Psoas muscle (tissue), 8 donors: Measurements from ENCODE around the gene SPATS2L. TPM values are rescaled to one million over a fixed set of nuclear protein-coding genes. Genes with fewer than 3 reads are reported as not detected.

ENCODE experiments used
- ATAC-seq, 4 donors: fragments of 200-7000 bp; cut with Tn5 transposase; one replicate each; pipeline ENCODE4 v1.9.1; 2020; ENCODE audit warnings: moderate library complexity in 3 of 4, mild to moderate bottlenecking in 2 of 4
- DNase-seq, 2 donors: peaks; one replicate each; pipeline ENCODE4 v3.0.0-alpha.2; 2020
- H3K27ac ChIP-seq: fragments of 200-600 bp; one replicate; pipeline ENCODE4 v1.8.0; 2022
- H3K27me3 ChIP-seq, 3 donors: fragments of 200-600 bp in 1 of 3; one replicate each; pipeline versions ENCODE4 v1.6.1 to v1.8.0; 2013 to 2022; ENCODE audit warnings: low read length in 2 of 3, mild to moderate bottlenecking in 2 of 3, moderate library complexity in 1 of 3; ENCODE audit not compliant: insufficient read depth in 3 of 3
- H3K36me3 ChIP-seq, 2 donors: fragments of 200-600 bp in 1 of 2; one replicate each; pipeline versions ENCODE4 v1.6.1 to v1.8.0; 2013 to 2022; ENCODE audit warnings: low read depth in 1 of 2, mild to moderate bottlenecking in 1 of 2, moderate library complexity in 1 of 2; ENCODE audit not compliant: insufficient read depth in 1 of 2
- H3K4me1 ChIP-seq: fragments of 200-600 bp; one replicate; pipeline ENCODE4 v1.8.0; 2022
- H3K4me3 ChIP-seq: fragments of 200-600 bp; one replicate; pipeline ENCODE4 v1.8.0; 2022; ENCODE audit warnings: mild to moderate bottlenecking
- H3K9me3 ChIP-seq: fragments of 200-600 bp; one replicate; pipeline ENCODE4 v1.8.0; 2022
- WGBS, 3 donors: extraction: QIAGEN DNeasy Blood & Tissue Kit; methylation state at CpG; one replicate each; pipeline versions ENCODE4 v1.1.6 to v1.1.7; 2013; 5-methylcytosine and 5-hydroxymethylcytosine counted together
- intact Hi-C, 2 donors: fragments of 100-400 bp; cut with DNase I; formaldehyde crosslinking; loops; one replicate each; pipeline versions ENCODE4 v1.11.0 to v1.14.2; 2022
- polyA plus RNA-seq, 3 donors: library from polyadenylated mRNA; stranded (reverse); fragments of 200-250 nt; gene quantifications; one replicate each; pipeline ENCODE4 v1.2.3, GENCODE V29; 2013
- total RNA-seq, 4 donors: library from RNA; stranded (reverse); fragmentation: NEBNext Ultra II Directional in 2 of 4; extraction: Animal tissue kit (Norgen Biotek cat#: 25700) in 2 of 4; gene quantifications; one replicate each; pipeline versions ENCODE4 v1.2.1 to v1.2.4, GENCODE V29; 2021 to 2023
- TF ChIP-seq, protein P1 (sequence below): fragments of 200-600 bp; IDR thresholded peaks from one replicate; pipeline ENCODE4 v1.8.0; 2022; ENCODE audit warnings: antibody characterized with exemption
- donor health status: healthy with polysubstance abuse.
- donor health status: DM: no; HTN: no; CAD: no; lungs with moderate emphysema.
- donor health status: Bipolar disorder and iron deficiency.
- donor health status: healthy.
- donor health status: DM: yes; HTN: yes; CAD: no.
- donor health status: DM: no; HTN: no; CAD: no.
- donor health status: DM: no; HTN: no; CAD: no.
- donor health status: DM: yes; HTN: yes; CAD: no.

SPATS2L gene
- total and polyA plus RNA-seq, 7 donors = 34.2 to 286 (median 60.2) TPM

DNA sequence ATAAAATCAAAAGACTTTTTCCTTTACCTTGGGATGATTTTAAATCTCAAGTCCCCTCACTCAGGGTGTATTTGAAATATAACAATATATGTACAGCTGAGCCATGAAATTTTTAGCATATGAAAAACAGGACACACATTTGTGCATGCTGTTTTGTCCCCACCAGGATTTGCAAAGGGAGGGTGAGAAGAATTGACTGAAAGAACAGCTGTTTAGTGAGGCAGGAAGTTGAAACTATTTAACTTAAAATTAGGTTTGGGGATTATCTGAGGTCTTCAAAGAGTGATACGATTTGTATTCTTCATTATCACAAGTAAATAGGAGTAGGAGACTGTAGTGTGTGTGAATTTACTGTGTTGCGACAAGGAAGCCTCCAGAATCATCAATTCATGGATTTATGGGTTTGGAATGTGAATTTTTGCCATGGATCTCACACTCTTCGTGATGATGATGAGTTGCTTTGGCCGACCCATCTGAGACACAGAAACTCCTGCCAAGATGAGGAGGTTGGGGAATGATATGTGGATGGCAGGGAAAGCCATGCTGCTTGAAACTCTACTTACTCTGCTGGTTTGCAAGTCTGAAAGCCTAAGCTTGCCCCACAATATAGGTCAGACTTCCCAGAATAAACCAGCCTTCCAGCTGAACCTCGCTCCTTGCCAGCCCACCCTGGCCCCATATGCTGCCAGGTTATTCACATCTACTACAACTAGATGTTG lies 31.0 kb upstream of the SPATS2L start:
- peak in 1 of 2 donors; percentile 54 for DNase-seq
- Histone ChIP-seq H3K4me1 (peaks cover 12% of the 10 kb centered on the region), H3K36me3 (no peaks in the 10 kb centered on the region), H3K27ac (peak overlapping the region; percentile 37), H3K27me3 (no peaks in the 10 kb centered on the region), H3K9me3 (no peaks in the 10 kb centered on the region), H3K4me3 (no peak overlapping the region)
- intact Hi-C loops = no loop called here
- WGBS, 3 donors = 27 to 41% (median 29%) methylated on average over 5 of the region's 5 CpGs
- ATAC-seq = peak in 3 of 4 donors; percentile 79 to 84 (median 81)
- TF ChIP-seq, protein P1, sequence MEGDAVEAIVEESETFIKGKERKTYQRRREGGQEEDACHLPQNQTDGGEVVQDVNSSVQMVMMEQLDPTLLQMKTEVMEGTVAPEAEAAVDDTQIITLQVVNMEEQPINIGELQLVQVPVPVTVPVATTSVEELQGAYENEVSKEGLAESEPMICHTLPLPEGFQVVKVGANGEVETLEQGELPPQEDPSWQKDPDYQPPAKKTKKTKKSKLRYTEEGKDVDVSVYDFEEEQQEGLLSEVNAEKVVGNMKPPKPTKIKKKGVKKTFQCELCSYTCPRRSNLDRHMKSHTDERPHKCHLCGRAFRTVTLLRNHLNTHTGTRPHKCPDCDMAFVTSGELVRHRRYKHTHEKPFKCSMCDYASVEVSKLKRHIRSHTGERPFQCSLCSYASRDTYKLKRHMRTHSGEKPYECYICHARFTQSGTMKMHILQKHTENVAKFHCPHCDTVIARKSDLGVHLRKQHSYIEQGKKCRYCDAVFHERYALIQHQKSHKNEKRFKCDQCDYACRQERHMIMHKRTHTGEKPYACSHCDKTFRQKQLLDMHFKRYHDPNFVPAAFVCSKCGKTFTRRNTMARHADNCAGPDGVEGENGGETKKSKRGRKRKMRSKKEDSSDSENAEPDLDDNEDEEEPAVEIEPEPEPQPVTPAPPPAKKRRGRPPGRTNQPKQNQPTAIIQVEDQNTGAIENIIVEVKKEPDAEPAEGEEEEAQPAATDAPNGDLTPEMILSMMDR = no peak

DNA sequence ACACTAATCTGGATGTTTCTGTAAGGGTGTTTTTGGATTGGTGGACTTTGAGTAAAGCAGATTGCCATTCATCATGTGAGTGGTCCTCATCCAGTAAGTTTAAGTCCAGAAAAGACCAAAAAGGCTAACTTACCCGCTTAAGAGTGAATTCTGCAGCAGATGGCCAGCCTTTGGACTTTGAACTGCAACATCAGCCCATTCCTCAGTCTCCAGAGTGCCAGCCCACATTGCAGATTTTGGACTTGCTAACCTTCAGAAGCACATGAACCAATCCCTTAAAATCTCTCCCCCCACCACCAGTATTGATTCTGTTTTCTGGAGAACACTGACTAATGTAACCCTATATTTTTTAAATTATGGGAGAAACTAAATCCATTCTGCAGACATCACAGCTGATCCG lies 30.0 kb upstream of the SPATS2L start:
- intact Hi-C loops = no loop called here
- Histone ChIP-seq H3K4me3 (no peak overlapping the region), H3K27me3 (no peaks in the 10 kb centered on the region), H3K4me1 (peaks cover 12% of the 10 kb centered on the region), H3K9me3 (no peaks in the 10 kb centered on the region), H3K27ac (no peak overlapping the region), H3K36me3 (no peaks in the 10 kb centered on the region)
- DNase-seq = no peak
- WGBS, 3 donors = 77 to 92% (median 90%) methylated on average over 2 of the region's 2 CpGs
- no peak for ATAC-seq
- TF ChIP-seq, protein P1 = no peak

DNA sequence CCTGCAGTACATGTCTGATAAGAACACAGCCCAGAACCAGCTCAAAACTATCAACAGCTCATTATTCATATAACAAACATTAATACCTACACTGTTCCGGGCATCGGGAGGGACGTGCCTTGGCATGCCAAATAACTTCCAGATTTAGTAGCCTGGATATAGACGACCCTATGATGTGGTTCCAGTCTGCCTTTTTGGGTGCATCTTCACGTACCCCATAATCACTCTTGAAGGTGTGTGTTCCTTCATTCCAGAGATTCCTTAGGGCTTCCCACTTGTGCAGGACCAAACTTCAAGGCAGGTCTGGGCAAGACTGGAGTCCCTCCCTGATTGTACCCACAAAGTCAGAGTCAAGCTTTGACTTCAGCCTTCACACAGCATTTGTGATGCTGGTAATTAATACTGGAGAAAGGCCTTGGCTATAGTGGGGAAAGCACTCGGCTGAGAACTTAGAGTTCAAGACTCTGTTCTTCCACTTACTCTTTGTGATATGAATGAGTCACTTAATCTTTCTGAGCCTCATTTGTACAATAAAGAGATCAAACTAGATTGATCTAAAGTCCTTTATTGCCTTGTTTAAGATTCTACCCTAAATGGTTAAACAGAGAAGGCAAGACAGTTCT lies 27.7 kb upstream of the SPATS2L start:
- no peaks in the 10 kb centered on the region for H3K36me3 ChIP-seq
- intact Hi-C loops = no loop called here
- WGBS, 3 donors = 45 to 77% (median 54%) methylated on average over 6 of the region's 6 CpGs
- TF ChIP-seq, protein P1 = no peak
- ATAC-seq (no peak), DNase-seq (no peak)
- H3K9me3 ChIP-seq = no peaks in the 10 kb centered on the region
- H3K27me3 ChIP-seq = no peaks in the 10 kb centered on the region
- H3K4me1 ChIP-seq = peaks cover 12% of the 10 kb centered on the region
- H3K4me3 ChIP-seq = no peak overlapping the region
- H3K27ac ChIP-seq = no peak overlapping the region

DNA sequence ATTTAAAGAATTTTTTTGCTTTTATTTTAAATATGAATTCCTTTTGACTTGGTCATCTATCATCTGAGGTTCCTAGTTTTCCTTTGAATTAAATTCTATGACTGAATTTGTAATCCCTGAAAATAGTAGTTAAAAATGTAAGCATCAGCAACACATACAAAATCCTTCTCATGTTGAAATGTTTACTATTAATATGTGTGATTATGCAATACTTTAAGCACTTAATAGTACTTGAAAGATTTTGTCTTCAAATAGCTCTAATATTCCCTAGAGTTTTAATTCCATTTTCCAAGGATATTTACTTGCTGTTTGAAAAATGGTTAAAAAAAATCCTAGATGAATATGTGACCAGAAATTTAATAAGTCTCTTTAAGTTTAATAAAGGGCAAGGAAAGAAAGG lies 26.6 kb upstream of the SPATS2L start:
- Histone ChIP-seq H3K27ac (no peak overlapping the region), H3K9me3 (no peaks in the 10 kb centered on the region), H3K36me3 (no peaks in the 10 kb centered on the region), H3K4me1 (peaks cover 12% of the 10 kb centered on the region), H3K27me3 (no peaks in the 10 kb centered on the region), H3K4me3 (no peak overlapping the region)
- DNase-seq (no peak), ATAC-seq (no peak)
- intact Hi-C loops = no loop called here
- TF ChIP-seq, protein P1 = no peak
